NCI-H2171 treated with DMSO at 0.1 percent for 48 hours (cell line): ENCODE measurements around the gene CARD14.
"Not testable (repeated sequence)": the region's sequence is repeated elsewhere in the genome, so short reads cannot be mapped to it uniquely, and the experiment has no call there.

Experiments used
- DNase-seq: peaks from one replicate; lab custom pipeline; 2025; lab: John Stamatoyannopoulos, UW

CARD14 gene

DNA sequence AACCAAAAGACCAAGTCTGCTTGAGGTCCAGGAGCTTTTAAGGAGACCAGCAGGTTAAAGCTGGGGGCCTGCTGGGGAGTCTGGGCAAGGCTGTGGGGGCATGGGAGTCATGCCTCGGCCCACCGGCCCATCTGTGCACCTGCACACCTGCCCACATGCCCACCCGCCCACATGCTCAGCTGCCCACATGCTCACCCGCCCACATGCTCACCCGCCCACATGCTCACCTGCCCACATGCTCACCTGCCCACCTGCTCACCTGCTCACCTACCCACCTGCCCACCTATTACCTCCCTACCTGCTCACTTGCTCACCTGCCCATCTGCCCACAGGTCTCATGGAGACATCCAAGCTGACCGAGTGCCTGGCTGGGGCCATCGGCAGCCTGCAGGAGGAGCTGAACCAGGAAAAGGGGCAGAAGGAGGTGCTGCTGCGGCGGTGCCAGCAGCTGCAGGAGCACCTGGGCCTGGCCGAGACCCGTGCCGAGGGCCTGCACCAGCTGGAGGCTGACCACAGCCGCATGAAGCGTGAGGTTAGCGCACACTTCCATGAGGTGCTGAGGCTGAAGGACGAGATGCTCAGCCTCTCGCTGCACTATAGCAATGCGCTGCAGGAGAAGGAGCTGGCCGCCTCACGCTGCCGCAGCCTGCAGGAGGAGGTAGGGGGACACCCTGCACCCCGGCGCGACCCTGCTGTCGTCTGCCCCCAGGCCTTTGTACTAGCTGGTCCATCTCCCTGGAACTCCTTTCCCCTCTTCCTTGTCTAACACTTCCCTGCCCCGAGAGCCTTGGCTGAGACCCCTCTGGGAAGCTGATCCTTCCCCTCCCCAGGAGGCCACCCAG, 14.0 kb downstream of the CARD14 start:
- DNase-seq: no peak

DNA sequence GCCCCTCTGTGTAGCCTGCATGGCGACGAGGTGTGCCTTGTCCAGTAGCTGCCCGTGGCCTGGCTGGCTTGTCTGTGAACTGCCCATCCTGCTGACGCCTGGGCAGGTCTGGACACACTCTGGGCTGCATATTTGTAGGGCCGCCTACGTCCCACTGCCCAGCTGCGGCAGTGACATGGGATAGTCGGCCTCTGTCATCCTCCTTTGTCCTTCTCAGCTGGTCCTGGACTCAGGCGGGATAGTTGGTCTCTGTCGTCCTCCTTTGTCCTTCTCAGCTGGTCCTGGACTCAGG, 14.5 kb downstream of the CARD14 start:
- DNase-seq: no peak

DNA sequence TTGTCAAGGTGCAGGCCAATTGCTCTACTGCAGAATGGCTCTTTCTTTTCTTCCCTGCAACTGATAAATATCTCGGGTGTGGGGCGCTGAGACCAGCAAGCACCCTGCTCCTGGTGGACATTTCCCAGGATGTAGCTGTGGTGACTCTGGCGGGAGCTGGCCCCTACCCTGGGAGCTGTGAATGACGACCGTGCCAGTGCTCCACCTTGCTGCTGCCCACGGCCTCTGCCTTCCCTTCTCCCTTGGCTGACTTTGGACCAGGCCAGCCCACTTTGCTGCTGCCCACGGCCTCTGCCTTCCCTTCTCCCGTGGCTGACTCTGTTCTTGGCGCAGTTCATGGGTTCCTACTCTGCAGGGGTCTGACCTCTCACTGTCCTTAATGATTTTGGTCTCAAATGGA, 16.1 kb downstream of the CARD14 start:
- DNase-seq: no peak

DNA sequence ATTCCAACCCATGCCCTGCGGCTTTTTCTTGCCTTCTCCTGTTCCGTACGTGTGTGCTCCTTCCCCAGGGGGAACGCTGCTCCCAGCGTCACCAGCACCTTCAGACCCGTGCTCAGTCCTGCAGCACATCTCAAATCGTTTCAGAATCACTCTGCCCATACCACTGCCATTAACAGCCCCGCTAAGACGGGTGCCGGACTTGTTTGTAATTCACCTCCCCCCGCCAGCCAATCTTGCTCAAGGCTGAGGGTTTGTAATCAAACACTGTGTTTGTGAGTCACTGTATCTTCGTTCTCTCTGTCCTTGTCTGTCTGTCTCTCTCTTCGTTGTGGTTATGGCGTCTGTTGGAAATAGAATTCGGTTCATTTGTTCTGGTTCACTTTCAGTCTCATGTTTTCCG, 17.3 kb downstream of the CARD14 start:
- DNase-seq: no peak

DNA sequence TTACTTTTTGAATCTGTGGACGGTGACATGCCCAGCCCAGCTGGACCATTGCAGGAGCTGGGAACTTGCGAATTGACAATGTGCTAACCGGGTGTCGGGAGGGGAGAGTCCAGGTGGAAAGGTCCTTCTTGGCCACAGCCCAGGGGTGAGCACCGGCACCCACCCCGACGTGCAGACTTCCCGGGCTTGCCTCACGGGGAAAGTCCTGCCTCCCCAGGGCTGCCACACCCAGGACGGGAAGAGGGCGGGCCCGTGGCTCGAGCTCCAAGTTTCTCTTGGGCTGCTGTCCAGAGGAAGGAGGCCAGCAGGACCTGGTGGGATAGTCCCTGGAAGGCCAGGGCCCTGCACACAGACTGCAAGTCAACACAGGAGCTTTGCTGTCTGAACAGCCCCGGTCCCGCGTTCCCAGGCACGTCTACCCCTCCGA, 17.7 kb downstream of the CARD14 start:
- no peak for DNase-seq

DNA sequence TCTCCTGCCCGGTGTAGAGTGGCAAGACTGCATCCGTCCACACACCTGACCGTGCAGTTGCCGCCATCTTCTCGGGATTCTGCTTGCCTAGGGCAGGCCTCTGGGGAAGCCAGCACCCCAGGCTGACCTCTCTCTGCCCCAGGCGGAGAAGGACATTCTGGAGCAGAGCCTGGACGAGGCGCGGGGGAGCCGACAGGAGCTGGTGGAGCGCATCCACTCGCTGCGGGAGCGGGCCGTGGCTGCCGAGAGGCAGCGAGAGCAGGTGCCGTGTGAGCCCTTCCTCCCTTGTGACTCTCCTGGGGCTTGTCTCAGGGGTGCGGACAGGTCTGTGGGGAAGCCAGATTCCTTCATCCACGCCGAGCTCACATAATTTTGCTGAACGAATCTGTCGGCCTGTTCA, 19.8 kb downstream of the CARD14 start:
- DNase-seq: no peak

DNA sequence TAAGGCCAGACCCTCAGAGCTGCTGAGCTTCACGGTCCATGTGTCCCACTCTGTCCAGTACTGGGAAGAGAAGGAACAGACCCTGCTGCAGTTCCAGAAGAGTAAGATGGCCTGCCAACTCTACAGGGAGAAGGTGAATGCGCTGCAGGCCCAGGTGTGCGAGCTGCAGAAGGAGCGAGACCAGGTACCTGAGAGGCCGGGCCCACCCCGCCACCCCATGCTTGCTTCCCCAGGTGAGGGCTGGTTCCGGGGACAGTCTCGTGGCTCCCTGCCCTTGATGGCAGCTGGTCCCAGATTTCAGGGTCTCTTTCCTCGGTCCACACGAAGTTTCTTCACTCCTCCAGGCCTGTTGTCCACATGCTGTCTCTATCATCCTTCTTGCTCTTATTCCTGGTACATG, 20.9 kb downstream of the CARD14 start:
- no peak for DNase-seq

DNA sequence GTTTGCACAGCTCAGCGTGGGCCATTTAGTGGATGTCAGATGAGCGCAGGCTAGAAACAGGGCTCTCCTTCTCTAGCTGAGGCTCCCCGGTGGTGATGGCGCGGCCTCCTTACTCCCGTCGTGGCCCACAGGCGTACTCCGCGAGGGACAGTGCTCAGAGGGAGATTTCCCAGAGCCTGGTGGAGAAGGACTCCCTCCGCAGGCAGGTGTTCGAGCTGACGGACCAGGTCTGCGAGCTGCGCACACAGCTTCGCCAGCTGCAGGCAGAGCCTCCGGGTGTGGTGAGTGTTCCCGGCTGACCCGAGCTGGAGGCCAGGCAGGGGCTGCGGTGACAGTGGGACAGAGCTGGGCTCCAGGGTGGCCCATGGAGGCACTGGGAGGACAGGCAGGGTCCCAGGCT, 21.4 kb downstream of the CARD14 start:
- DNase-seq: no peak

DNA sequence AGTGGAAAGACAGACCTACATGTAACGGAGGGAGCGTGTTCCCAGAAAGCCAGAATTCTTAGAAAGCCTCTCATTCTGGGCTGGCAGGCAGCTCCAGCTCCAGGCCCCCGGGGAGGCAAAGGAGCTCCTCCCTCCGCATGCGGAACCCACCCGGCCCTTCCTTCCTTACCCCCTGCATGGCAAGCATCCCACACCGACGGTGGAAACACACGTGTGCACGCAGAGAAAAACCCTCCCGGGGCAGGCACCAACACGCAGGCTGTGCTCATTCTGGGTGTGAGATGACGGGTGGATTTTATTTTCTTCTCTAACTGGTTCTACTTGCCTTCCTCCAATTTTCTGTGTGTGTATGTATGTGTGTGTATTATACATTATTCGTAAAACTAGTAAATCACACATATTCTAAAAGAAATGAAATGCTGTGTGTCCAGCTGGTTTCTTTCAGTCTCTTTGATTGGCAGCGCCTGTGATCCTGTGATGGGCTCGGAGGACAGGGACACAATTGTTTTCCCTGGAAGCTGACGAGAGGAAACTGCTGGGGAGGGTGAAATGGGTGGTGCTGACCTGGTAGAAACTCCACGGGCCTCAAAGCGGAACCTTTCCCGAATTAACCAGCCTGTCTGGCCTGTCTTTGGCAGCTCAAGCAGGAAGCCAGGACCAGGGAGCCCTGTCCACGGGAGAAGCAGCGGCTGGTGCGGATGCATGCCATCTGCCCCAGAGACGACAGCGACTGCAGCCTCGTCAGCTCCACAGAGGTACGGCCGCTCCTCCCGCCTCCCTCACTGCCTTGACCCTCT, 22.2 kb downstream of the CARD14 start:
- DNase-seq: peak; percentile 43

DNA sequence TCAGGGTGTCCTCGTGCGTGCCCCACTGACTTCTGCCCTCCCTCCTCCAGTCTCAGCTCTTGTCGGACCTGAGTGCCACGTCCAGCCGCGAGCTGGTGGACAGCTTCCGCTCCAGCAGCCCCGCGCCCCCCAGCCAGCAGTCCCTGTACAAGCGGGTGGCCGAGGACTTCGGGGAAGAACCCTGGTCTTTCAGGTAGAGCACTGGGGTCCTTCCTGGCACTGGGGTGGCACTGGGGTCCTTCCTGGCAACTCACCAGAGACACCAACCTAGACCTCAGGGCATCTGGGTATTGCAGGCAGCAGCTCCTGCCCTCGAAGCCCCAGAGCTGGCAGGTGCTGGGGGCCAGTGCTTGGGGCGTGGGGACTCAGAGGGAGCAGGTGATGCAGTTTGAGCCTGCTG, 25.3 kb downstream of the CARD14 start:
- DNase-seq: peak; percentile 48

DNA sequence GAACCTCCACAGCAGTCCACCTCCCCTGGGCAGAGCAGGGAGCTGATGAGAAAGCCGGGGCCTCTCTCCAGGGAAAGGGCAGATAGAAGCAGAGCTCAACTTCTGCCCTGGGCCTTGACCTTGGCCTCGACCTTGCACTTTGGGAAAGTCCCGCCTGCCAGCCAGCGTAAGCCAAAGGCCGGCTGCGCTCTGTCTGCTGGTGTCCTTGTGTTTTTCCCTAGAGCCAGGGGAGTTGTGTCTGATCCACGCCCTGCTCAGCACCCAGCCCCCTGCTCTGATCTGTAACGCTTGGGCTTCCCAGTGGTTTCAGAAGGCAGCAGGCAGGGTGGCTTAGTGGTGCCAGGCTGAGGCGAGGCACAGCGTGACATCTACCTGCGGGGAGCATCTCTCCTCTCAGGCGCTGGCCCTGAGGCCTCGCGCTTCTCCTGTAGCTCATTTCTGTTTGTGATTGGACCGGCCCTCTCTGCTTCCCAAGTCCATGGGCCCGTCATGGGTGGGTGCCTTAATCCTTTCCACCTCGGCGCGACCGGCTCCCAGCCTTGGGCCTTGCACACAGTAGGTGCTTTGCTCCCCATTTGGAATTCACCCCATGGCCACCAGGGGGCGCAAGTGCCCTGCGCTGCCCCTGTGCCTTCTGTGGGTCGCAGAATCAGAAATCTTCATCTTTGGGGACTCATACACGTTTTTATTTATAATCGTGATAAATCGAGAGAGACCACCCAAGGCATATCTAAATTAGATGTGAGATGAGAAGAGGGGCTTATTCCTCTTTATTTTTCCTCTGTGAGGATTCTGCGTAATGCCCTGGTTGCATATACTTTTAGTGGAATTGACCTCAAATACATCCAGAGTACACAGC, 26.1 kb downstream of the CARD14 start:
- no peak for DNase-seq

DNA sequence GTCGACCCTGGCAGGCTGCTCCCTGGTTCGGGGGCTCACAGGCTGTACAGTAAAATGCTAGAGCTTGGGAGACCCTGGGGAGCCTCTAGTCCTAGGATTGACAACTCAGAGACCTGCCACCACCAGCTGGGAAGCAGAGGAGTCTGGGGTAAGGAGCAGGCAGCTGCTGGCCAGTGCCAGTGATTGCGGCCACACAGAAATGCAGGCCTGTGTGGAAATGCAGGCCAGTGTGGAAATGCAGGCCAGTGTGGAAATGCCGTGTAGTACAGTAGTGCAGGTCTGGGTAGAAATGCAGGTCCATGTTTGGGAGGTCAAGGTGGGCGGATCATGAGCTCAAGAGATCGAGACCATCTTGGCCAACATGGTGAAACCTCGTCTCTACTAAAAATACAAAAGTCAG, 26.8 kb downstream of the CARD14 start:
- DNase-seq: no peak

DNA sequence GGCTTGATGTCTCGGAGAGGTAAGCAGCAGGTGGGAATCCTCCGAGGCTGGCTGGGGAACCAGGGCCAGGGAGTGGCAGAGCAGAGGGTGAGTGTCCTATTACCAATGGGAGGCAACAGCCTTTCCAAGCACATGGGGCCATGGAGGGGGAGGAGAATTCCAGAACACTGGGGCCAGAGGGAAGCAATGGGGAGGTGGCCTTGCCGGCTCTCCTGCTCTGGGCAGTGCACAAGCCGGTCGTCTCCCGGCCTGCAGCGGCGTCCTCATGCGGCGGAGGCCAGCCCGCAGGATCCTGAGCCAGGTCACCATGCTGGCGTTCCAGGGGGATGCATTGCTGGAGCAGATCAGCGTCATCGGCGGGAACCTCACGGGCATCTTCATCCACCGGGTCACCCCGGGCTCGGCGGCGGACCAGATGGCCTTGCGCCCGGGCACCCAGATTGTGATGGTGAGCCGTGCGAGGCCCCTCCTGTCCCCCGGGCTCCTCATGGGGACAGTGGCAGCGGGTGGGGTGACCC, 28.4 kb downstream of the CARD14 start:
- peak; percentile 80 for DNase-seq

DNA sequence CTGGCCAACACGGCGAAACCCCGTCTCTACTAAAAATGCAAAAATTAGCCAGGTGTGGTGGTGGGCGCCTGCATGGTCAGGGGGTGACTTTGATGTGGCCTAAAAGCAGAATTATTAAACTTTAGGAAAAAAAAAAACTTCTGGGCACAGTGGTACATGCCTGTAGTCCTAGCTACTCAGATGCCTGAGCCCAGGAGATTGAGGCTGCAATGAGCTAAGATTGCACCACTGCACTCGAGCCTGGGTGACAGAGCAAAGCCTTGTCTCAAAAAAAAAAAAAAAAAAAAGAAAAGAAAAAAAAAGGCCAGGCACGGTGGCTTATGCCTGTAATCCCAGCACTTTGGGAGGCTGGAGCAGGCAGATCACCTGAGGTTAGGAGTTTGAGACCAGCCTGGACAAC, 29.5 kb downstream of the CARD14 start:
- not testable (repeated sequence) for DNase-seq

DNA sequence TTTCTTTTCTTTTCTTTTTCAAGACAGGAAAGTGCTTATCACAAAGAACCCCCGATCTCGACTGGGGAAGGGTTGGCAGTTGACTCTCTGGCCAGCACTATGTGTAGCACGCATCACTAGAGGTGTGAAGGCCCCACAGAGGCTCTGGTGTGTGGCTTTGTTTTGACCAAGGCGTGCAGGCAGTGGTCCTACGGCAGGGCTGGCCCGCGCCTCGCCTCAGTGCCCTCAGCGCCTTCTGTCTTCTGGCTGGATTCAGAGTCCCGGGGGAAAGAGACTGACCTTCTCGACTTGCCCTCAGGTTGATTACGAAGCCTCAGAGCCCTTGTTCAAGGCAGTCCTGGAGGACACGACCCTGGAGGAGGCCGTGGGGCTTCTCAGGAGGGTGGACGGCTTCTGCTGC, 31.6 kb downstream of the CARD14 start:
- DNase-seq: no peak

DNA sequence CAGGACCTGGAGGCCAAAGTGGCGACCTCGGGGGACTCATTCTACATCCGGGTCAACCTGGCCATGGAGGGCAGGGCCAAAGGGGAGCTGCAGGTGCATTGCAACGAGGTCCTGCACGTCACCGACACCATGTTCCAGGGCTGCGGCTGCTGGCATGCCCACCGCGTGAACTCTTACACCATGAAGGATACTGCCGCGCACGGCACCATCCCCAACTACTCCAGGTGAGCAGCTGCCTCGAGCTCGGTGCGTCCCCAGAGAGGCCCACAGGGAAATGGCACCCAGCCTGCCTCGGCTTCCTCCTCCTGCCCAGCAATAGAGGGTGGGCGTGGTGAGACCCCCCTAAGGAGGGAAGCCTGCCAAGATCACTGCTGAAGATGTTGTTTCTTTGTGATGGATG, 32.4 kb downstream of the CARD14 start:
- DNase-seq: no peak

DNA sequence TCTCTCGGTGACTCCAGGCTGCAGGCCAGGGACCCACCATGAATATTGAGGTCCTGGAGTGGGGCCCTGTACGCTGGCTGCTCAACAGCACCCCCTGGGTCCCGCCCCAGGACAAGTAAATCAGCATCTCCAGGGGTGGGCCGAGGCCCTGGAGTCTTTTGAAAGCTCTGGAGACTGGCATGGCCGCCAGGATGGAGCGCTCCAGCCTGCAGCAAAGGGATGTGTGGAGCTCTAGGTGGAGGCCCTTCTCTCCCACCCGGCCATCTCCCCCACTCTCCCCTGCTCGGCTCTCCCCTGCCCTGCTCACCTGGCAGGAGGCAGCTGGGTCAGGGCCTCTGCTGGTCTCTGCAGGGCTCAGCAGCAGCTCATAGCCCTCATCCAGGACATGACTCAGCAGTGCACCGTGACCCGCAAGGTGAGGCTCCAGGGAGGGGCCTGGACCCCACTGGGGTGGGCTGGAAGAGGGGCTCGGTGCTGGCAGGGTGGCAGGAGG, 33.7 kb downstream of the CARD14 start:
- DNase-seq: no peak

DNA sequence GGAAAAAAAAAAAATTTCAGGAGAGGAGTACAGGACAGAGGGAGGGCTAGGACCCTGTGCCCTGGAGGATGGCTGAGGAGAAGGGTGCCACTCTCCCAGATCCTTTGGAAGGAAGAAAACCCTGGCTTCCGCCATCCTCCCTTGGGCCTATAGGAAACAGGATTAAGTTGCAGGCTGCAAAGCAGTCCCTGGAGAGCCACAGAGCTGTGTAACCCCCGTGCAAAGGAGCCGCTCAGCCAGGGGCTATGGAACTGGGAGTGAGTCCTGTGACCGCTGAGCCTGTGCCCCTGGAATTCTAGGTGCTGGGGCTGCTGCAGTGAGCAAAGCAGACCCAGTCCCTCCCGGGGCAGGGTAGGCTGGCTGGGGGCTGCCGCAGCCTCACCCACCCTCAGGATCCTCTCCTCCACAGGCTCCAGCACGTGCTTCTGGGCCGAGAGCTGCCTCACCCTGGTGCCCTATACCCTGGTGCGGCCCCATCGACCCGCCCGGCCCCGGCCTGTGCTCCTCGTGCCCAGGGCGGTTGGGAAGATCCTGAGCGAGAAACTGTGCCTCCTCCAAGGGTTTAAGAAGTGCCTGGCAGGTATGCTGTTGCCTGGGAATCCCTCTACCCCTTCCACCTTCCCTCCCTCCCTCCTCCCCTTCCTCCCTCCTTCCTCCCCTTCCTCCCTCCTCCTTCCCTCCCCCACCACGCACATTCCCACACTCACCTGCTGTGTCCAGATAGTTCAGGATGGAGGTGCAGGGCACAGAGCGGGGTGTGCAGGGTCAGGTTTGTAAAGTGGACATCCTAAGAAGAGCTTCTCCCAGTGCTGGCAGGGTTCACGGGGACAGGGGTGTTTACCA, 35.0 kb downstream of the CARD14 start:
- DNase-seq: peak; percentile 19

DNA sequence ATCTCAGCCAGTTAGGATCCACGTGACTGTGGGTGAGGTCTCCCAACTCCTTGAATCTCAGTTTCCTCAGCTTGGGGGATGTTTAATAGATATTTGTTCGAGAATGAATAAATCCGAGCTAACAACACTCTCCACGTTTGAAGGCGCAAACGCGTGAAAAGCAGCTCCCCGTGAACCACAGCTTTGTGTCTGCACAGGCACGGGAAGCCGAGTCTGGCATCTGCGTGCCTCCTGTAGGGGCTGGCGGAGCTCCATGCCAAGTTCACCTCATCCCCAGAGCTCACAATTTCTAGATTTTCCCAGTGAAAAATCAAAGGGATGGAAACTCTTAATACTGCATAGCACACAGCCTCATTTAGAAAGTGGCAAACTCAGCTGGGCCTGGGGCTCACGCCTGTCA, 36.0 kb downstream of the CARD14 start:
- DNase-seq: no peak

DNA sequence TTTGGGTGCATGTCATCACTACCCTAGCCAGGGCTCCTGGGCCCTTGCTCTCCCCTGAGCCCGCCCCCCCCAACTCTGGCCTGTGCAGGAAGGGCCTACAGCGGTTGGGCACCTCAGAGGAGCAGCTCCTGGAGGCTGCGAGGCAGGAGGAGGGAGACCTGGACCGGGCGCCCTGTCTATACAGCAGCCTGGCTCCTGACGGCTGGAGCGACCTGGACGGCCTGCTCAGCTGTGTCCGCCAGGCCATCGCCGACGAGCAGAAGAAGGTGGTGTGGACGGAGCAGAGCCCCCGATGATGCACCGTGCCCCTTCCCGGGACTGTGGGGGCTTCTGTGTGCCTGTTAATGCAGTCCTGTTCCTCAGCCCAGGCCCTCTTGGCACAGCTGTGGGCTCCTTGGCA, 38.2 kb downstream of the CARD14 start:
- DNase-seq: no peak

DNA sequence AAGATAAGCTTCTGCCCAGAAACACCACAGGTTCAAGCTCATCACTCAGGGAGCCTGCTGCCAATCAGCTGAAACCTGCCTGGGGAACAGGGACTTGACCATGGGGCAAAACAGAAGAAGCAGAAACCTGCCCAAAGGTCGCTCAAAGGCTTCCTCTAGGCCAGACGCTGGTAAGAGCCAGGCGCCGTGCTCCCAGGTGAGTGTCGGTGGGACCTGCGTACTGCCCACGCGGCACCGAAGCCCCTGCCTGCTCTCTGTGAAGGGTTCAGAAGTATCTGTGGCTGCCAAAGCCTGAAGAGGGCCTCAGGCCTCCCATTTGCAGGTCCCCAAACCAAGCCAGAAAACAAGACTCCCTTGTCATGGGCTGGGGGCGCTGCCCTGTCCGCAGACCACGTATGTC, 39.9 kb downstream of the CARD14 start:
- DNase-seq: no peak
